NCI-H460 (cell line): ENCODE results near the gene RPL7L1. TPM values are rescaled to one million over a fixed set of nuclear protein-coding genes. Genes with fewer than 3 reads are reported as not detected.
"Not testable (repeated sequence)": the region's sequence is repeated elsewhere in the genome, so short reads cannot be mapped to it uniquely, and the experiment has no call there.

Experiments
- DNase-seq: peaks from one replicate; pipeline ENCODE4 v3.0.0-alpha.2; 2016; ENCODE audit warnings: low read depth; ENCODE audit errors: extremely low read depth
- polyA plus RNA-seq: library from polyadenylated mRNA; depleted of rRNA; stranded (reverse); fragments of >200 nt; gene quantifications from 2 replicates; pipeline ENCODE4 v1.2.3, GENCODE V29; 2014; cell fraction: nucleus; rRNA removed
- total RNA-seq: library from RNA; depleted of rRNA; stranded (reverse); fragments of >200 nt; shearing (Covaris generic); gene quantifications from 2 replicates; pipeline ENCODE4 v1.2.3, GENCODE V29; 2014; rRNA removed

The RPL7L1 gene
- total RNA-seq = 156 and 159 TPM in 2 replicates
- polyA plus RNA-seq = 74.1 and 90.1 TPM in 2 replicates

- peak; percentile 78 for DNase-seq
Observed at GRCh38 chr6:42879372-42880239, at the start of gene RPL7L1. TSS of gene RPL7L1 (plus strand) at chr6:42879616. CDS start at chr6:42879911, 295 bp downstream.

GRCh38 chr6:42831237-42831636 lies 48.2 kb upstream of the RPL7L1 start:
- no peak for DNase-seq

- DNase-seq = no peak
Observed at GRCh38 chr6:42834056-42834455, 45.4 kb upstream of the RPL7L1 start.

GRCh38 chr6:42841844-42842584 lies 37.4 kb upstream of the RPL7L1 start:
- no peak for DNase-seq

GRCh38 chr6:42845327-42845694 lies 34.1 kb upstream of the RPL7L1 start:
- no peak for DNase-seq

GRCh38 chr6:42846505-42846904 lies 32.9 kb upstream of the RPL7L1 start:
- no peak for DNase-seq

- DNase-seq = no peak
Observed at GRCh38 chr6:42848700-42849099, 30.7 kb upstream of the RPL7L1 start.

- DNase-seq = no peak
Observed at GRCh38 chr6:42851599-42851998, 27.8 kb upstream of the RPL7L1 start.

- no peak for DNase-seq
Observed at GRCh38 chr6:42860036-42860435, 19.4 kb upstream of the RPL7L1 start.

- DNase-seq = no peak
Observed at GRCh38 chr6:42860481-42860880, 18.9 kb upstream of the RPL7L1 start.

GRCh38 chr6:42864602-42865001 lies 14.8 kb upstream of the RPL7L1 start:
- no peak for DNase-seq

GRCh38 chr6:42870145-42870936 lies 9.1 kb upstream of the RPL7L1 start:
- no peak for DNase-seq

GRCh38 chr6:42871711-42872110 lies 7.7 kb upstream of the RPL7L1 start:
- DNase-seq = no peak

- DNase-seq = no peak
Observed at GRCh38 chr6:42873313-42873712, 6.1 kb upstream of the RPL7L1 start.

- DNase-seq = no peak
Observed at GRCh38 chr6:42877695-42878094, 1.7 kb upstream of the RPL7L1 start.

- DNase-seq = not testable (repeated sequence)
Observed at GRCh38 chr6:42880240-42880817, 913 bp downstream of the RPL7L1 start.

- DNase-seq = not testable (repeated sequence)
Observed at GRCh38 chr6:42880871-42881270, 1.5 kb downstream of the RPL7L1 start.

- no peak for DNase-seq
Observed at GRCh38 chr6:42885702-42886101, 6.3 kb downstream of the RPL7L1 start.

- DNase-seq = not testable (repeated sequence)
Observed at GRCh38 chr6:42888201-42888600, 8.8 kb downstream of the RPL7L1 start.

- no peak for DNase-seq
Observed at GRCh38 chr6:42889815-42890214, 10.4 kb downstream of the RPL7L1 start.
